ENCODE results near the gene BCL2L15. TPM values are rescaled to one million over a fixed set of nuclear protein-coding genes. Genes with fewer than 3 reads are reported as not detected.

Gene BCL2L15
- total and polyA plus RNA-seq, 10 of the 15 experiments (the other 5 are each of a cell fraction or from before 2014, with no cell fraction given) = 0.42 to 1.2 (median 0.59) TPM

DNA sequence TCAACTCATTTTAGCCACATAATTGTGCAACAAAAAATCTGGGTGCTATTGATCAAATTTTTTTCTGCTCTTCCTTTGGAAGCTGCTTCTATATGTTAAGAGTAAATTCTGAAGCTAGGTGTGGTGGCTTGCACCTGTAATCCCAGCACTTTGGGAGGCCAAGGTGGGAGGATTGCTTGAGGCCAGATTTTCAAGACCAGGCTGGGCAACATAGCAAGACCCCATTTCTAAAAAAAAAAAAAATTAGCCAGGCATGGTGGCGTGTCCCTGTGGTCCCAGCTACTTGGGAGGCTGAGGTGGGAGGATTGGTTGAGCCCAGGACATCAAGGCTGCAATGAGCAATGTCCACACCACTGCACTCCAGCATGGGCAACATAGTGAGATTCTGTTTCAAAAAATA lies 50.8 kb downstream of the BCL2L15 start:
- WGBS (ENCODE audit: insufficient coverage, insufficient replicate concordance, low lambda C conversion rate, missing lambda C conversion rate) = 100% methylated on average over 1 of the region's 1 CpG
- BruUV-seq (replicated peaks) = no TSS peak
- intact Hi-C loops (cut with micrococcal nuclease; ENCODE audit: unreplicated experiment) = loop anchor here (5.0 to 10.0 kb wide), 3 partner anchors 96 to 448 kb away; partner anchors contain the start of gene OLFML3

DNA sequence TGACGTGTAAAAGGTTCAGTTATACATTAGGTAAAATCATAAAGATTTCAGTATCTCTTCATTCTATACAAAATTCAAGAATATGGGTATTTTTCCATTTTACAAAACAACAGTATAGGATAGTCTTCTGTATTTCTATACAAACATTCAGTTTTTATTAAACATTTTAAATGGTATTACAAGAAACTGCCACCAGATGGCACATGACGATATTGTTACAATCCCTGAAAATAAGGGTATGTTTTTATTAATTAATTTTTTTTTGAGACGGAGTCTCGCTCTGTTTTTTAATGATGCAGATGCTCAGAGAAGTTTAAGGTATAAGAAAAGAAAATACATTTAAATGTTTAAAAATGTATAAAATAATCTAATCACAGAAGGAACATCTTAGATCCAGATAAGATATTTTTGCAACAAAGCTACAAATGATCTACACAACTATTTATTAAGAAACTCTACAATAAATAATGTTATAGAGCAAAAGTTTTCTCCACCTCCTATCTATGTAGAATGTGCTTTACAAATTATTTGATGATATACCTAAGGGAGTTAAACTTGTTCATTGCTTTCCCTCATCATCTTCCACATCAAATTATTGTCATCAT lies 51.6 kb downstream of the BCL2L15 start:
- H3K9me3 ChIP-seq (replicated peaks; ENCODE audit: control insufficient read depth, insufficient read depth, low read length) = no peaks in the 10 kb centered on the region
- intact Hi-C loops (cut with micrococcal nuclease; ENCODE audit: unreplicated experiment) = loop anchor here (1.0 to 10.0 kb wide), 4 partner anchors 70 to 449 kb away; partner anchors contain the start of genes DCLRE1B and OLFML3
- ATAC-seq (peak; percentile 45; the same call in 2 of the 3 replicates), DNase-seq (ENCODE audit: low read depth, low spot score) (no peak), FAIRE-seq (peak; percentile 13)
- RAD21 ChIA-PET (ENCODE audit: unreplicated experiment) = interaction anchor here (0.6 to 5.3 kb wide), 28 partner anchors 16 to 447 kb away, joined by 3 to 46 read pairs (median 4); partner anchors contain the start of genes AP4B1, DCLRE1B, HIPK1 and OLFML3
- CTCF ChIA-PET = interaction anchor here (0.5 to 5.5 kb wide), 36 partner anchors 10 to 447 kb away, joined by 3 to 74 read pairs (median 5); partner anchors contain the start of genes AP4B1, DCLRE1B, HIPK1 and OLFML3
- in situ Hi-C loops (cut with MboI) = loop anchor here (5.0 to 10.0 kb wide), 2 partner anchors 67 to 439 kb away; partner anchors contain the start of gene AP4B1
- no TSS peak for BruUV-seq (replicated peaks)
- H3K4me3 ChIP-seq = no peak overlapping the region
- WGBS (ENCODE audit: insufficient coverage, insufficient replicate concordance, low lambda C conversion rate, missing lambda C conversion rate) = 26% methylated on average over 4 of the region's 4 CpGs
- H2AFZ ChIP-seq (ENCODE audit: control insufficient read depth, low read depth, low read length) = no peak overlapping the region
- no peaks in the 10 kb centered on the region; the same call in 1 of the 2 replicates for H3K79me2 ChIP-seq (ENCODE audit: control insufficient read depth, insufficient read depth, low read length)
- SMC1A ChIA-PET (ENCODE audit: uncharacterized antibody, unreplicated experiment) = interaction anchor here (0.7 to 5.5 kb wide), 38 partner anchors 8 to 447 kb away, joined by 3 to 53 read pairs (median 4); partner anchors contain the start of genes AP4B1, DCLRE1B, HIPK1 and OLFML3
- H3K27me3 ChIP-seq (replicated peaks in 1 of 2; ENCODE audit: control insufficient read depth in 2 of 2, insufficient read depth in 2 of 2, low read length in 1 of 2) = no peaks in the 10 kb centered on the region
- no peak overlapping the region for H3K27ac ChIP-seq (ENCODE audit: control insufficient read depth, insufficient read depth)
- H3K4me1 ChIP-seq (ENCODE audit: control insufficient read depth, insufficient read depth, low read length) = no peaks in the 10 kb centered on the region
- H4K20me1 ChIP-seq (ENCODE audit: control insufficient read depth, insufficient read depth) = no peaks in the 10 kb centered on the region
- H3K36me3 ChIP-seq (ENCODE audit: control insufficient read depth in 2 of 2, insufficient read depth in 2 of 2, low read length in 1 of 2) = peaks cover 0 to 21% of the 10 kb centered on the region in 2 experiments; a peak in 2 of 4 replicates
- POLR2A ChIA-PET = interaction anchor here (1.5 to 1.9 kb wide), 2 partner anchors 68 to 93 kb away, joined by 6 read pairs; partner anchors contain the start of genes AP4B1 and HIPK1
- no peak overlapping the region for H3K4me2 ChIP-seq (ENCODE audit: control insufficient read depth, insufficient read depth)
- no peak overlapping the region for H3K9ac ChIP-seq (ENCODE audit: control insufficient read depth, insufficient read depth, low read length)
- TF ChIP-seq SRF (IDR thresholded peaks at IDR 0.05; ENCODE audit: low read depth in 2 of 2, low read length in 2 of 2) (no peak), ETV6 (conservative IDR thresholded peaks at IDR 0.05 in 1 of 2, IDR thresholded peaks at IDR 0.05 in 1 of 2; ENCODE audit: borderline replicate concordance in 1 of 2, low read depth in 1 of 2) (0 out of 4 replicates have a peak, but pooled peaks of 1 of the 2 experiments have one; percentile 73), ATF7 (IDR thresholded peaks at IDR 0.05; ENCODE audit: low read depth) (0 out of 2 replicates have a peak, but pooled peaks have one; percentile 15)
- TF ChIP-seq, protein P1, sequence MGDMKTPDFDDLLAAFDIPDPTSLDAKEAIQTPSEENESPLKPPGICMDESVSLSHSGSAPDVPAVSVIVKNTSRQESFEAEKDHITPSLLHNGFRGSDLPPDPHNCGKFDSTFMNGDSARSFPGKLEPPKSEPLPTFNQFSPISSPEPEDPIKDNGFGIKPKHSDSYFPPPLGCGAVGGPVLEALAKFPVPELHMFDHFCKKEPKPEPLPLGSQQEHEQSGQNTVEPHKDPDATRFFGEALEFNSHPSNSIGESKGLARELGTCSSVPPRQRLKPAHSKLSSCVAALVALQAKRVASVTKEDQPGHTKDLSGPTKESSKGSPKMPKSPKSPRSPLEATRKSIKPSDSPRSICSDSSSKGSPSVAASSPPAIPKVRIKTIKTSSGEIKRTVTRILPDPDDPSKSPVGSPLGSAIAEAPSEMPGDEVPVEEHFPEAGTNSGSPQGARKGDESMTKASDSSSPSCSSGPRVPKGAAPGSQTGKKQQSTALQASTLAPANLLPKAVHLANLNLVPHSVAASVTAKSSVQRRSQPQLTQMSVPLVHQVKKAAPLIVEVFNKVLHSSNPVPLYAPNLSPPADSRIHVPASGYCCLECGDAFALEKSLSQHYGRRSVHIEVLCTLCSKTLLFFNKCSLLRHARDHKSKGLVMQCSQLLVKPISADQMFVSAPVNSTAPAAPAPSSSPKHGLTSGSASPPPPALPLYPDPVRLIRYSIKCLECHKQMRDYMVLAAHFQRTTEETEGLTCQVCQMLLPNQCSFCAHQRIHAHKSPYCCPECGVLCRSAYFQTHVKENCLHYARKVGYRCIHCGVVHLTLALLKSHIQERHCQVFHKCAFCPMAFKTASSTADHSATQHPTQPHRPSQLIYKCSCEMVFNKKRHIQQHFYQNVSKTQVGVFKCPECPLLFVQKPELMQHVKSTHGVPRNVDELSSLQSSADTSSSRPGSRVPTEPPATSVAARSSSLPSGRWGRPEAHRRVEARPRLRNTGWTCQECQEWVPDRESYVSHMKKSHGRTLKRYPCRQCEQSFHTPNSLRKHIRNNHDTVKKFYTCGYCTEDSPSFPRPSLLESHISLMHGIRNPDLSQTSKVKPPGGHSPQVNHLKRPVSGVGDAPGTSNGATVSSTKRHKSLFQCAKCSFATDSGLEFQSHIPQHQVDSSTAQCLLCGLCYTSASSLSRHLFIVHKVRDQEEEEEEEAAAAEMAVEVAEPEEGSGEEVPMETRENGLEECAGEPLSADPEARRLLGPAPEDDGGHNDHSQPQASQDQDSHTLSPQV (IDR thresholded peaks at IDR 0.05) = 0 out of 2 replicates have a peak, but pooled peaks have one; percentile 6
- TF ChIP-seq, protein P2, sequence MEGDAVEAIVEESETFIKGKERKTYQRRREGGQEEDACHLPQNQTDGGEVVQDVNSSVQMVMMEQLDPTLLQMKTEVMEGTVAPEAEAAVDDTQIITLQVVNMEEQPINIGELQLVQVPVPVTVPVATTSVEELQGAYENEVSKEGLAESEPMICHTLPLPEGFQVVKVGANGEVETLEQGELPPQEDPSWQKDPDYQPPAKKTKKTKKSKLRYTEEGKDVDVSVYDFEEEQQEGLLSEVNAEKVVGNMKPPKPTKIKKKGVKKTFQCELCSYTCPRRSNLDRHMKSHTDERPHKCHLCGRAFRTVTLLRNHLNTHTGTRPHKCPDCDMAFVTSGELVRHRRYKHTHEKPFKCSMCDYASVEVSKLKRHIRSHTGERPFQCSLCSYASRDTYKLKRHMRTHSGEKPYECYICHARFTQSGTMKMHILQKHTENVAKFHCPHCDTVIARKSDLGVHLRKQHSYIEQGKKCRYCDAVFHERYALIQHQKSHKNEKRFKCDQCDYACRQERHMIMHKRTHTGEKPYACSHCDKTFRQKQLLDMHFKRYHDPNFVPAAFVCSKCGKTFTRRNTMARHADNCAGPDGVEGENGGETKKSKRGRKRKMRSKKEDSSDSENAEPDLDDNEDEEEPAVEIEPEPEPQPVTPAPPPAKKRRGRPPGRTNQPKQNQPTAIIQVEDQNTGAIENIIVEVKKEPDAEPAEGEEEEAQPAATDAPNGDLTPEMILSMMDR (IDR thresholded peaks at IDR 0.05 in 2 of 3, conservative IDR thresholded peaks at IDR 0.05 in 1 of 3; ENCODE audit: control insufficient read depth in 2 of 3, extremely low read depth in 1 of 3, insufficient read depth in 1 of 3, low read depth in 3 of 3, low read length in 3 of 3) = peak; percentile 9 to 51 (median 25); a peak in 4 of 6 replicates

More for the DNA sequence above, 50.8 kb downstream of the BCL2L15 start:
- Histone ChIP-seq H3K4me1 (ENCODE audit: control insufficient read depth, insufficient read depth, low read length) (no peaks in the 10 kb centered on the region), H3K4me3 (no peak overlapping the region), H3K79me2 (ENCODE audit: control insufficient read depth, insufficient read depth, low read length) (no peaks in the 10 kb centered on the region; the same call in 1 of the 2 replicates), H3K27ac (ENCODE audit: control insufficient read depth, insufficient read depth) (no peak overlapping the region), H3K9ac (ENCODE audit: control insufficient read depth, insufficient read depth, low read length) (no peak overlapping the region), H4K20me1 (ENCODE audit: control insufficient read depth, insufficient read depth) (no peaks in the 10 kb centered on the region), H3K4me2 (ENCODE audit: control insufficient read depth, insufficient read depth) (no peak overlapping the region), H3K36me3 (ENCODE audit: control insufficient read depth in 2 of 2, insufficient read depth in 2 of 2, low read length in 1 of 2) (peaks cover 0 to 21% of the 10 kb centered on the region in 2 experiments; a peak in 2 of 4 replicates), H3K9me3 (replicated peaks; ENCODE audit: control insufficient read depth, insufficient read depth, low read length) (no peaks in the 10 kb centered on the region), H3K27me3 (replicated peaks in 1 of 2; ENCODE audit: control insufficient read depth in 2 of 2, insufficient read depth in 2 of 2, low read length in 1 of 2) (no peaks in the 10 kb centered on the region), H2AFZ (ENCODE audit: control insufficient read depth, low read depth, low read length) (no peak overlapping the region)
- ChIA-PET POLR2A (interaction anchor here (1.5 to 1.9 kb wide), 2 partner anchors 67 to 93 kb away, joined by 6 read pairs; partner anchors contain the start of genes AP4B1 and HIPK1), SMC1A (ENCODE audit: uncharacterized antibody, unreplicated experiment) (interaction anchor here (1.0 to 5.5 kb wide), 26 partner anchors 8 to 446 kb away, joined by 3 to 53 read pairs (median 6); partner anchors contain the start of genes AP4B1, DCLRE1B and HIPK1), CTCF (interaction anchor here (0.6 to 5.5 kb wide), 31 partner anchors 11 to 446 kb away, joined by 3 to 74 read pairs (median 6); partner anchors contain the start of genes AP4B1, DCLRE1B, HIPK1 and OLFML3), RAD21 (ENCODE audit: unreplicated experiment) (interaction anchor here (0.8 to 5.3 kb wide), 27 partner anchors 15 to 447 kb away, joined by 3 to 46 read pairs (median 4); partner anchors contain the start of genes AP4B1, DCLRE1B, HIPK1 and OLFML3)
- no peak for ATAC-seq
- no peak for DNase-seq (ENCODE audit: low read depth, low spot score)
- no peak for FAIRE-seq
- TF ChIP-seq RAD21 (IDR thresholded peaks at IDR 0.05; ENCODE audit: insufficient read depth, low read depth, low read length) = no peak
- in situ Hi-C loops (cut with MboI) = loop anchor here (5.0 to 10.0 kb wide), 2 partner anchors 66 to 438 kb away; partner anchors contain the start of gene AP4B1

Data from GM12878 (cell line).